ENCODE data around the gene EXD3.

EXD3 gene

DNA sequence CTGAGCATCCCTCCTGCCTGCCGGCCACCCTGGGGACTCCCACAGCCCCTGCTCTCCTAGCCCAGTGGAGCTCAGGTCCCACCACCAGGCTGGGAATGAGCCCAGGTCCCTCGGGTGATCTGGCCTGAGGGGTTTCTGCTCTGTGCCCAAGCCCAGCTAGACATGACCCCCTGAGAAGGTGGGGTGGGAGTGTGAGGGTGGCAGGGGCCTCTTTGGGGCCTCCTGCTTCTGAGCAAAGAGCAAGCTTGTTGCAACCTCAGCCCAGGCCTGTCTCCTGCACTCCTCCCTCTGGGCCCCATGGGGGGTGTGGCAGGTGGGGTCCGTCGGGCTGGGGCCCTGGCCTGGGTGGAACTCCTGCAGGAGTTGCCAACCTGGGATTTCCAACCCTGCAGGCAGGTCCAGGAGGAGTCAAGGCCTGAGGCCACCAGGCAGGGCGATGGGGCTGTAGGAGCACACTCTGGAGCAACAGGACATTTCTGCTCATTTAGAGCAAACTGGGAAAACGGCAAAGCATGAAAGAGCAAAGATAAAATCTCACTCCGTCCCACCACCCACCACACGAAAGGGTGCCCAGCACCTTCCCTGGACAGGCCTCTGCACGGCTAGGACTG, 109.5 kb downstream of the EXD3 start:
- no peak for DNase-seq

DNA sequence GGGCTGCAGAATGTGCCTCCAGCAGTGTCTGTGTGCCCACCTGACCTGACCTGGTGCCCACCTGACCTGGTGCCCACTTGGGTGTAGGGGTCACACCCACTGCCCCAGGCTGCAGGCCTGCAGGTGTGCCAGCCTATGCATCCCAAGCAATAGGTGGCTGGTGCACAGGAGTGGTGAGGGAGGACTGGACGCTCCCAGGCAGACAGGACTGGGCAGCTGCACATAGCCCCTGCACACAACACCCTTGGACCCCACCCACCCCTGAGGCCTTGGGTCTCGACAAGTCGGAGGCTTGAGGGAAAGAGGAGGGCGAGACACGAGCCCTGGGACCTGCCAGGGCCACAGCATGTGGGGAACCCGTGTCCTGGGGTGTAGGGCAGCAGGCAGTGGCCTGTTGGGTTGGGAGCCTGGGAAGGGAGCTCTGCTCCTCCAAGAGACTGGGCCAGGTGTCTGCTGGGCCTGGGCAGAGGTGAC, 110.1 kb downstream of the EXD3 start:
- DNase-seq, result no peak

- DNase-seq, result no peak
Measured at GRCh38 chr9:137311986-137312851, 110.7 kb downstream of the EXD3 start.

DNA sequence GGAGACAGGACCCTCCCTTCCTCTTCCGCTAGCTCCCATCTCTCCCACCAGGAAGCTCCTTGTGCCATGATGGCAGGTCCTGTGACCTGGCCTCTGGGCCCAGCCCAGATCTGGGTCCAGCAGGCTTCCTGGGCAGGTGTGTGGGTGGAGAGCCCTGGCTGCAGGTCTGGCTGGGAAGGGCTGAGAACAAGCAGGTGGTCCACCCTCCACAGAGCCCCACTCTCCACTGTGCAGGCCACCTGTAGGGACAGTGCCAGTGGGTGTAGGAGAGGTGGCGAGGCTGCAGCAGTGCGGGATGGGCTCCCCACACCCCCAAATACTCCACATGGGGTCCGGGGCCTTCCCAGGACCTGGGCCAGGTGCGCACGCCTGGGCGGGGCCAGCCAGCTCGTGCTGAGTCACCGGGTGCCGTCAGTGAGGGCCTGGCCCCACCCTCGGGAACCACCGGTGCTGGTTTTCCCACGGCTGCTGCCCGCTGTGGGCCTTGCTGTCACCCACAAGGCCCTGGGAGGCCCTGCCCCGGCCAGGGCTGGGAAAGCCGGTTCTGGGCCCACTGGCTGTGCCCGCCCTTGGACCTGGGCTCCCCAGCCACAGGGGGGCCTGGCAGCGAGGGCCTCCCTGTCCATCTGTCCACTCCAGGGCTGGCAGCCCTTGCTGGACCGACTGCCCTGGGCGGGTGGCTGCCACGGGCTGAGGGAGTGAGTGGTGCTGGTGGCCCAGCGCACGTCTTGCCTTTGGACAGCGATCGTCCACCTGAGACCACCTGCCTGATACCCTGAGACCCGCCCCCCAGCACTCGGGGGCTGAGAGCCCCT, 111.6 kb downstream of the EXD3 start:
- DNase-seq, result peak; percentile 39

- DNase-seq, result no peak
Measured at GRCh38 chr9:137310189-137311052, 112.5 kb downstream of the EXD3 start.

DNA sequence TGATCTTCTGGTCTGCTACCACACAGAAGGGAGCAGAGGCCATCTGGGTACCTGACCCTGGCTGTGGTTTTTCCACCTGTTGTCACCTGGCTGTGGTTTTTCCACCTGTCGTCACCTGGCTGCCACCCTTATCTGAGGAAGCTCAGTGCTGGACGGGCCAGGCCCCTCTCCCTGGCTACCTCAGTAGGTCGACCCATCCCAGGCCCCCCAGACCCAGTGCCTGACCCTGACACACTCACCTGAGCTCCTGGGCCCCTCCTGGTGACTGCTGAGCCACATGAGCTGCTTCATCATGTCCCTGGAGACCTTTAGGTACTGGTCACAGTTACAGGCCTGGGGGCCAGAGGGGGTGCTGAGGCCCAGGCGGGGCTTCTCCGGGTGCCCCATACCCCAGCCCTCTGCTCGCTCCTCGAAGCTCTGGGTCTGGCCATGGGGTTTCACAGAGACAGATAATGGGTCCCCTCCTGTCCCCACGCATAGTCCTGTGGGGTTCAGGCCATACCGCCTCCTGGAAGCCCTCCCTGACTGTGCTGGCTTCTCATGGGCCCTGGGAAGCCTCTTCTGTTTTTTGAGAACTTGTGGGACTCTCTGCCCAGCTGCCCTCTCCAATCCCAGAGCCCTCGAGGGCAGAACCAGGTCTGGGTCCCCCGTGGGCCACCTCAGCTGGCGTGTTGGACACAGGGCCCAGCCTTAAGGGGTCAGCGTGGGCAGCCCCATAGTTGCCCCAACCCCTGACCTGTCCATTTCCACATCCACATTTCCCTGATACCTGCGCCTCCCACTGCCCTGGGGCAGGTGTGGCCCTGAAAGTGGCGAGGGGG, 113.4 kb downstream of the EXD3 start:
- DNase-seq, result no peak

GRCh38 chr9:137308057-137308619, 114.8 kb downstream of the EXD3 start:
- no peak for DNase-seq

GRCh38 chr9:137307255-137308056, 115.5 kb downstream of the EXD3 start:
- DNase-seq, result no peak

GRCh38 chr9:137306850-137307254, 116.1 kb downstream of the EXD3 start:
- no peak for DNase-seq

DNA sequence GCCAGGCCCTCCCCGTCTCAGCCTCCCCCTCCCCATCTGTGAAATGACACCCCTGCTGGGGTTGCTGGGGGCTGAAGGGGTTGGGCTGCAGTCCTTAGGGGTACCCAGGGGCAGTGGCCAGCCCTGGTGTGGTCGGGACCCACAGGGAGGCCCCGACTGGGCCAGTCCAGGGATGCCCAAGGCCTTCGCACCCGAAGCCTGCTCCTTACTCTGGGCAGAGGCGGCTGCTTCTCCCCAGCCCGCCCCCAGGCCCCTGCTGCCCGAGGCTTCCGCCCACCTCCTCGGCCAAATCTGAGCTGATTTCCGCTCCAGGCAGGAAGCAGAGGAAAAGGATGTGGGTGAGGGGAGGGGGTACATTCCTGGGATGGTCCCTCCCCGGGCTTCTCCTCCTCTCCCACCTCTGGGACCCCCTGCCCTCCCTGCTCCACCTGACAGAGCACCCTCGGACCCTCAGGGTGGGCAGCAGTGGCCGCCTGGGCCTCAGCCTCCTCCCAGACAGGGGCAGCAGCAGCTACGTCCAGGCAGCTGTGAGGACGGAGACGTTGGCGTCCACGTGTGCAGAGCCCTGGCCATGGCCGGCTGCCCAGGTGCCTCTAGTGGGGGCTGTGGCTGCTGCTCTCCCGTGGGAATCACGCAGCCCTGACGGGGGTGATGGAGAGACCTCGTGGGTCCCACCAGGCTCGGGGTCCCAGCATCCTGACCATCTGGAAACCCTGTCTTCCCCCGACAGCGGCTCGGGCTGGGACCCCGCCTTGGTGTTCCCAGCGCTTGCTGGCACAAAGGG, 116.7 kb downstream of the EXD3 start:
- no peak for DNase-seq

GRCh38 chr9:137305798-137306065, 117.2 kb downstream of the EXD3 start:
- no peak for DNase-seq

GRCh38 chr9:137305060-137305797, 117.7 kb downstream of the EXD3 start:
- peak; percentile 58 for DNase-seq

GRCh38 chr9:137304383-137305059, 118.4 kb downstream of the EXD3 start:
- no peak for DNase-seq

DNA sequence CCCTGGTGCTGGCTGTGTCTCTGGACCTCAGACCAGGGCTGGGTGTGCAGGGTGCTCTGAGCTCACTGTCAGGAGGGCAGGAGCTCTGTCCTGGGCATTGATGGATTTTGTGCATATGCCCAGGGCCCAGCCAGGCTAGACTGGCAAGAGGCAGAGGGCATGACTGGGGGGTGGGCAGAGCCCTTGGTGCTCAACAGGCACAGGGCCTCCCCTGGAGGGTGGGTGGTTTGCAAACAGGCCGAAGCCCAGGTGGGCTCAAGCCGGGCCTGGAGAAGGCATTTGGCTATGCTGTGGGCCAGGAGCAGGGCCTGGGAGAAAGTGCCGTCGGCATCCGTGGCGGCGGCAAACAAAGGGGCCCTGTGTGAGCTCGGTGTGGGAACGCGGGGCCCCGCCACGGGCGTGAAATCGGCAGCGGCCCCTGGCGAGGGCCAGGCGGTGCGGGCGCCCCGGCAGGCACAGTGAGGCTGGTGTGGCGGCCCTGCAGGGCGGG, 119.0 kb downstream of the EXD3 start:
- no peak for DNase-seq

- no peak for DNase-seq
Measured at GRCh38 chr9:137303151-137303892, 119.6 kb downstream of the EXD3 start.

GRCh38 chr9:137302449-137303150, 120.4 kb downstream of the EXD3 start:
- DNase-seq, result no peak

- peak; percentile 93 for DNase-seq
Measured at GRCh38 chr9:137302118-137302448, 120.9 kb downstream of the EXD3 start, which contains the start of gene NRARP. Gene NRARP, minus strand, starts transcription at chr9:137302271. Its CDS starts 343 bp downstream, at chr9:137301928.

Measured in CD4-positive, alpha-beta T cell treated with Interleukin-10 for 1 hour (primary cell).